GM18502 (cell line): ENCODE results near the gene PARD3B.

ENCODE experiments used
- ATAC-seq: cut with Tn5 transposase; IDR thresholded peaks from one replicate; pipeline ENCODE4 v1.9.1; 2021; ENCODE audit warnings: mild to moderate bottlenecking; ENCODE audit not compliant: unreplicated experiment, poor library complexity

PARD3B gene

GRCh38 chr2:204917089-204917701 is 371.9 kb downstream of the PARD3B start:
- ATAC-seq: no peak

- ATAC-seq: no peak
Measured at GRCh38 chr2:204920776-204921175, 375.5 kb downstream of the PARD3B start.

- no peak for ATAC-seq
Measured at GRCh38 chr2:204923957-204924356, 378.7 kb downstream of the PARD3B start.

GRCh38 chr2:204931562-204931961 is 386.3 kb downstream of the PARD3B start:
- ATAC-seq: no peak

GRCh38 chr2:204933735-204934374 is 388.6 kb downstream of the PARD3B start:
- no peak for ATAC-seq

GRCh38 chr2:204944927-204945326 is 399.7 kb downstream of the PARD3B start:
- ATAC-seq: no peak

GRCh38 chr2:204945376-204945775 is 400.1 kb downstream of the PARD3B start:
- ATAC-seq: no peak

GRCh38 chr2:204946892-204947291 is 401.6 kb downstream of the PARD3B start:
- no peak for ATAC-seq

- no peak for ATAC-seq
Measured at GRCh38 chr2:204947405-204947804, 402.1 kb downstream of the PARD3B start.

GRCh38 chr2:204948024-204948763 is 402.9 kb downstream of the PARD3B start:
- no peak for ATAC-seq

- ATAC-seq: no peak
Measured at GRCh38 chr2:204948822-204949221, 403.5 kb downstream of the PARD3B start.

- ATAC-seq: no peak
Measured at GRCh38 chr2:204950695-204951346, 405.5 kb downstream of the PARD3B start.

GRCh38 chr2:204958371-204958770 is 413.1 kb downstream of the PARD3B start:
- no peak for ATAC-seq

- ATAC-seq: no peak
Measured at GRCh38 chr2:204964414-204964813, 419.1 kb downstream of the PARD3B start.

- no peak for ATAC-seq
Measured at GRCh38 chr2:204966245-204966644, 421.0 kb downstream of the PARD3B start.

- ATAC-seq: no peak
Measured at GRCh38 chr2:204967199-204967960, 422.1 kb downstream of the PARD3B start.

GRCh38 chr2:204971206-204971907 is 426.1 kb downstream of the PARD3B start:
- ATAC-seq: no peak

- ATAC-seq: no peak
Measured at GRCh38 chr2:204972161-204972560, 426.9 kb downstream of the PARD3B start.

- no peak for ATAC-seq
Measured at GRCh38 chr2:204972606-204973336, 427.5 kb downstream of the PARD3B start.
